EH (cell line): Measurements from ENCODE around the gene CDH23.

Source experiments
- DNase-seq: peaks from one replicate; pipeline ENCODE4 v3.0.0-alpha.2; 2015; ENCODE audit warnings: low read depth

Gene CDH23

GRCh38 chr10:71777213-71777985 is 380.7 kb downstream of the CDH23 start:
- DNase-seq = no peak

DNA sequence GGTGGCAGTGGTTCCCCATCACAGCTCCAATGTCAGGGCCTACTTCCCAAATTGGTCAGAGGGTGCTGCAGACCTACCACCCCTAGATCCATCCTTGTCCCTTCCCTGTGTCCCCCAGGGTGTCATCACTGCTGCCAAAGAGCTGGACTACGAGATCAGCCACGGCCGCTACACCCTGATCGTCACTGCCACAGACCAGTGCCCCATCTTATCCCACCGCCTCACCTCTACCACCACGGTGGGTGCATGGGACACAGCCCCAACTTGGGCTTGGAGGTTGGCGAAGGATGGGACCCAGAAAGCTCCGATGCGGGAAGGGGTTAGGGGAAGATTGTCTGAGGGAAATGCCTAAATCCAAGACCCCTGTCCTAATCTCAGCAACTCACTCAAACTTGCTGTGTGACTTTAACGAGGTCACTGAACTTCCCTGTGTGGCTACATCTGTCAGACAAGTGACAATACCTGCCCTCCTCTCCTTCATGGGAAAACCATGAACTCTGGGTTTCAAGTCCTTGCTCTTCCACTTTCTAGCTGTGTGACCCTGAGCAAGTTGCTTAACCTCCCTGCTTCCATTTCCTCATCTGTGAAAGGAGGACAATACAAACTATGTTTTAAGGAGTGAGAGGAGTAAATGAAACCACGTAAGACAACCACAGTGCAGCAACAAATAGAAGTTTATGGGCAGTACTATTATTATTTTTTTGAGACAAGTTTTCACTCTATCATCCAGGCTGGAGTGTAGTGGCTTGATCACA is 381.5 kb downstream of the CDH23 start:
- no peak for DNase-seq

DNA sequence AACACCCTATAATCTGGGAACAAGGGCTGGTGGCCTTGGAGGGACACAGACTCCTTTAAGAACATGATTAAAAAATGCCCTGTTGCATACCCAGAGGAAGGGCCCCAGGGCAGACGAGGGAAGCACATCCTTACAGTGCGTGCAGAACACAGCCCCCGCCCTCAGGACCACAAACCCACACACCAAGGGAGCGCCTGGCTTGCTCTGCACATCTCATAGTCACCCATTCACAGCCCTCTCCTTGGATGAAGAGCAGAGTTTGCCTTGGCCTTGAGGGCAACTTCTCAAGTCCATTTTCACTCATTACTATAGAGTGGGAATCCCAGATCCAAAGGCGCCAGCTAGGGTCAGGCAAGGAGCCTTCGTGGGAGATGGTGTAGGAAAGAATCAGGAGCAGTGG is 382.9 kb downstream of the CDH23 start:
- DNase-seq = no peak

DNA sequence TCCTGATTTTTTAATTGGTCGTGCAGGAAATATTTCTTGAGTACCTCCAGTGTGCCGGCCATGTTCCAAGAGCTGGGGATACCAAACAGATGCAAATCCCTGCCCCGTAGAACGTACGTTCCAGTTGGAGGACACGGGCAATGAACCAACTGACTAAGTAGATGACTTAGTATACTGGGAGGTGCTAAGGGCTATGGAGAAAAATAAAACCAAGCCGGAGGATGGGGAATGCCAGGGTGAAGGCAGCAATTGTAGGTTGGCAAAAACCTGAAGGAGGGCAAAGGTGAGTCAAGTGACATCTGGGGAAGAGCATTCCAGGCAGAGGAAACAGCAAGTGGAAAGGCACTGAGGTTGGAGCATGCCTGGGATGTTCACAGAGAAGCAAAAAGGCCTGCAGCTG is 383.4 kb downstream of the CDH23 start:
- no peak for DNase-seq

DNA sequence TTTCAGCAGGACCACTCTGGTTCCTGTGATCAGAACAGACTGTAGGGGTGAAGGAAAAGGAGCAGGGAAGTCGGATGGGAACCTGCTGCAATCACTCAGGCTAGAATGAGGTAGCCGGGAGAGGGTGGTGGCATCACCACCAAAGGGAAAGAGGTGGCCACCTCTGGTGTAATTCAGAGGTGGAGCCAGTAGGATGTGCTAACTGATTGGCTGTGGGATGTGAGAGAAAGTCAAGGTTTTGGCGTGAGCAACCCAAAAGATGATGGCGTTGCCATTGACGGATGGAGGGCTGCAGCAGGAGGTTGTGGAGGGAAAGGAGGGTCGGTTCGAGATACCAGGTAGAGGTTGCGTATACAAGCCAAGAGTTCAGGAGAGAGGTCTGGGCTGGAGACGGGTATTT is 384.0 kb downstream of the CDH23 start:
- DNase-seq = no peak

DNA sequence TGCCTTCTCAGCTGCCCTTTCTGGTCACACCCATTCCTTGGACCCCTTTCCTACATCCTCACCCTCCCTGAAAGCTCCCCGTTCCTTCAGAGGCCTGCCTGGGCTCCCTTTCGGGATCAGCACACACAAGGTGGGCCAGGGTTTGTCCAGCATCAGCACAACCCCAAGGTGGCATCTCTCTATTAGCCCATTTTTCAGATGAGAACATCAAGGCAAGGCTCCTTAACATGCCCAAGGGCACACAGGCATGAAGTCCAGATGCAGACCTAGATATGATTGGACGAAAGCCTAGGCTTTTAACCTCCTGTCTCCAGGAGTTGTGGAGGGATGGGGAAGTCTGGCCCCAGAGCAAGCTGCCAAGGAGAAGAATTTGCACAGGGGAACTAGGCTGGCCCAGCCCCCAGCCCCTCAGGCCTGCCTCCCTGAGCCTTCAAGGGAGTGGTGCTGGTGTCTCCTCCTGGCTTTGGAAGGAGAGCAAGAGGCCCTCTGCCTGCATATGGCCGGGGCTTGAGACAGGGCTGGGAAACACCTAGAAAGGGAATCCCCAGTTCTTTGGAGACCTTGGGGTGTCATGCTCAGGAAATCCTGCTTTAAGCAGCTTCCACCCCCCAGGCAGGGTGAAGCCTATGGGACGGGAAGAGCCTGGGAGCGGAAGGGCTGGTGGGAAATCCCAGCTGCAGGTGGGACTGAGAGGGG is 385.6 kb downstream of the CDH23 start:
- DNase-seq = no peak

- DNase-seq = no peak
Observed at GRCh38 chr10:71782917-71783490, 386.3 kb downstream of the CDH23 start.

DNA sequence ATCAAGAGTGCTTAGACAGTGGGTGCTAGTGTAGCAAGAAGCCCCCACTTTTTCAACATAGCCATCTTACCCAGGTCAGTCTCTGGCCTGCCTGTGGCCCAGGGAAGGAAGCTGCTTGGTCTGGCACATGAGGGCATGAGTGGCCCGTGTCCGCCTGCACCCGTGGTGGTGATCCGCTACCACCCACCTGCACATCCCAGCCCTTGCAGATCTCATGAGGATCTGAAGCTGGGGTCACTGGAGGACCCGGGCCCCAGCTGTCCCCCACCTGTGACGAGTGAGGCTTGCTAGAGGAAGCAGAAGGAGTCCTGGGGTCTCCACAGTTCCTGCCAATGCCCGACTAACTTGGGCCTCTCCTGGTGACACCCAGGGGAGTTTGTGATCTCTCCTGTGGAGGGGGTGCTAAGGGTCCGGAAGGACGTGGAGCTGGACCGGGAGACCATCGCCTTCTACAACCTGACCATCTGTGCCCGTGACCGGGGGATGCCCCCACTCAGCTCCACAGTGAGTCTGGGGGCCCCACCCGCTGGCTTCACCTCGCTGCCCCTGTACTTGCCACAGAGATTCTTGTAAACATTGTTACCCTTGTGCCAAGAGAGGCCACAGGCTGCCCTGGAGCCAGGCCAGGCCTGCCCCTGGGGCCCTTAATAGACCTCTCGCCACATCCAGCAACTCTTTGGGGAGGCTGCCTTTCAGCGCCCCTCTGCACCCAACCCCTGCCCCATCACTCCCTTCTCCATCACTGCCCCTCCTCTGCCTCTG is 387.4 kb downstream of the CDH23 start:
- no peak for DNase-seq

DNA sequence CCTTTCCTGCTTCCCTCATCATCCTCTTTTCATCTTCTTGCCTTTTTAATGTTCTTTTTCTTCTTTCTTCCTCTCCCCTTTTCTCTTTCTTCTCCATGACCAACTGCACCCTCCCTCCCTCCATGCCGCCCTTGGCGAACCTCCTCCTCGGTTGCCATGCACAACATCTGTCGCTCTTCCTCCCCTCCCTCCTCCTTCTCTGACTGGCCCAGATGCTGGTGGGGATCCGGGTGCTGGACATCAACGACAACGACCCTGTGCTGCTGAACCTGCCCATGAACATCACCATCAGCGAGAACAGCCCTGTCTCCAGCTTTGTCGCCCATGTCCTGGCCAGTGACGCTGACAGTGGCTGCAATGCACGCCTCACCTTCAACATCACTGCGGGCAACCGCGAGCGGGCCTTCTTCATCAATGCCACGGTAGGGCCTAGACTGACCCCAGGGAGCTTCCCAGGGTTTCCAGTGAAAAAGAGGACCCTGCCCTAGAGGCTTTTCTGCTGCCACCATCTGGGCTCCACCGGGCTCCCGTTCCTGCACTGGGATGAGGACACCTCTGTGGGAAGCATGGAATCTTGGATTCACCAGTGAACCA is 388.1 kb downstream of the CDH23 start:
- DNase-seq = no peak

- DNase-seq = no peak
Observed at GRCh38 chr10:71788954-71789353, 392.2 kb downstream of the CDH23 start.

GRCh38 chr10:71789871-71790270 is 393.2 kb downstream of the CDH23 start:
- DNase-seq = no peak

DNA sequence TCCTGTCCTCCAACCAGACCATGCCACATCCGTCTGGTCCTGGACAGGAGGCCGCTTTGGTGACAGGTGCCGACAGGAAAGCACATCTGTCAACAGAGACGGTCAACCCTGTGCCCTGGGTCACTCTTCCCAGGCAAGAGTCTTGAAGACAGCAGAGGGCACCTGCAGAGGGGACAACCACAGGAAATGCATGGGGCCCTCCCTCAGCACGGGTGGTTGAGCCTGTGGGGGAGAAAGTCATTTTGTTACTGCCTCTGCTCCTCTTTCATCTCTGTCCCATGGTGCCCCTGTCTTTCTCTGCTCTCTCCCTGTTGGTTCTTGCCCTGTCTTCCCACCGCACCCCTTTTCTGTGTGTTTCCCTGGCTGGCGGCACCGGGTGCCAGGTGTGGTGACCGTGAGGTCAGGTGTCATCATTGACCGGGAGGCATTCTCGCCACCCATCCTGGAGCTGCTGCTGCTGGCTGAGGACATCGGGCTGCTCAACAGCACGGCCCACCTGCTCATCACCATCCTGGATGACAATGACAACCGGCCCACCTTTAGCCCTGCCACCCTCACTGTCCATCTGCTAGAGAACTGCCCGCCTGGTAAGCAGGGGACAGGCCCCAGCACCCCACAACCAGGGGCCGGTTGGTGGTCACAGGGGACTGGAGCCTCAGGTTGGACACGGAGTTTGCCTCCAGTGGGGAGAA is 394.2 kb downstream of the CDH23 start:
- DNase-seq = no peak

GRCh38 chr10:71795248-71795647 is 398.5 kb downstream of the CDH23 start:
- DNase-seq = peak; percentile 46

DNA sequence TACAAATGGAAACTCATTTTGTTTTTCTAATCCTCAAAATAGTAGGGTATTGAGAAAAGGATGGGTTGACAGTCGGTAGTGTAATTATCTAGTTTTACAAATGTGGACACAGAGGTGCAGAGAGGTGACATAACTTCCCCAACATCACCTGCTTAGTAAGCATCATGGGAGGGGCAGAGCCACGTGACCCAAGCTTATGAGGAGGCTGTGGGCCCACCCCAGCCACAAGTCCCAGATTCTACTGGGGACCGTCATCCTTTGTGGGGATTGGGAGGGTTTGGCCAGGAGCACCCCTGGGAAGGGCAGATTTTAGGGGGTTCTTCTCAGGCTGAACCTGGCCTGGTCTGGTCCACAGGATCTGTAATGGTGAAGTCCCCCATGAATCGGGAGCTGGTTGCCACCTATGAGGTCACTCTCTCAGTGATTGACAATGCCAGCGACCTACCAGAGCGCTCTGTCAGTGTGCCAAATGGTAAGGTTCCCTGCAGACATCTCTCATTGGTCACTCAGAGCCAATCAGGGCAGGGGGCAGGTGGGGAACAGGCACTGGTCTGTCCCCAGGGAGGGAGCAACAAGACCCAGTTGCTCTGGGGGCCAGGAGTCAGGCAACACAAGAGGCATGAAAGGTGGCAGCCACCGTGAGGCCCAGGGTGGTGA is 400.2 kb downstream of the CDH23 start:
- no peak for DNase-seq

- no peak for DNase-seq
Observed at GRCh38 chr10:71797533-71798307, 401.0 kb downstream of the CDH23 start.

- DNase-seq = no peak
Observed at GRCh38 chr10:71798308-71798624, 401.5 kb downstream of the CDH23 start.

DNA sequence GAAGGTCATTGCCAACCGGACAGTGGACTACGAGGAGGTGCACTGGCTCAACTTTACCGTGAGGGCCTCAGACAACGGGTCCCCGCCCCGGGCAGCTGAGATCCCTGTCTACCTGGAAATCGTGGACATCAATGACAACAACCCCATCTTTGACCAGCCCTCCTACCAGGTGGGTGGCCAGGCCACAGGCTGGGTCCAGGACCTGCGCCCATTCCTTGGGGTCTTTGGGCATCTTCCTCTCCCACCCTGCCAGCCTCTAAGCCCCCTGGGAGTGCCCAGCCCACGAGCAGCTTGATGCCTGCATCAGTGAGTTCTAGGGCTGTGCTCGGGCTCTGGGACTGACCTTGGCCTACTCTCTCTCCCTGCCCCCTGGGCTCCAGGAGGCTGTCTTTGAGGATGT is 402.4 kb downstream of the CDH23 start:
- no peak for DNase-seq

DNA sequence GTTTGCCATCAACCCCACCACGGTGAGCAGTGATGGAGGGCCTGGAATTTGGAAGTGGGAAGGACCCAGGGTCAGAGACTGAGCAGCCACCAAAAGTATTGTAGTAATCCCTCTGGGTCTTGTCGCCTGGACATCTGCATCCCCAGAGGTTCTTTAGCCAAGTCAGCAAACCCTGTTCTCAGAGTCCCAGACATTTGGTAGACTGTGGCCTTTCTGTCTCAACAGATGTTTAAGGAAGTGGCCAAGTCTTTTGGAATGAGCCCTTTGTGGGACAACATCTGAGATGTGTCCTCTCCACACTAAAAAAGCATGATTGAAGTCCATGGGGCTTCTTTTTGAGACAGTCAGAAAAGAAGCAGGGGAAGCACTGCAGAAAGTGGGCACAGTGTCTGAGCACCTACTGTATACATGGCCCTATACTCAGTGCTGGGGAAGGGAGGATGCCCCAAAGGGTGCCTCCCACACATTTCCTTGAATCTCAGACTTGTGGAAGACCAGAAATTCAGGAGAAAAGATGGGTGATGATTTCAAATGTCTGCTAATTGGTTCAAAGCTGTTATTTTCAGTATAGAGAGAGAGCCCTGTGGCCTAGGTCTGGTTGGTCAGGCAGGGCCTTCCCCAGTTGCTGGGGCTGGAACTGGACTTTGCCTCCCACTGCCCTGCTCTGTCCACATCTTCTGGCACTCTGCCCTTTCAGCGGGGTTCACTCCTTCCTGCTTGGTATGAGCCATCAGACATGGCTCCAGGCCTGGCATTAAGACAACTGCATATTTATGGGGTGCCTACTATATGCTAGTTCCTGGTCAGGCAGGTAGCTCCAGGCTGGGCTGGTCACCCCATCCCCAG is 403.1 kb downstream of the CDH23 start:
- no peak for DNase-seq

DNA sequence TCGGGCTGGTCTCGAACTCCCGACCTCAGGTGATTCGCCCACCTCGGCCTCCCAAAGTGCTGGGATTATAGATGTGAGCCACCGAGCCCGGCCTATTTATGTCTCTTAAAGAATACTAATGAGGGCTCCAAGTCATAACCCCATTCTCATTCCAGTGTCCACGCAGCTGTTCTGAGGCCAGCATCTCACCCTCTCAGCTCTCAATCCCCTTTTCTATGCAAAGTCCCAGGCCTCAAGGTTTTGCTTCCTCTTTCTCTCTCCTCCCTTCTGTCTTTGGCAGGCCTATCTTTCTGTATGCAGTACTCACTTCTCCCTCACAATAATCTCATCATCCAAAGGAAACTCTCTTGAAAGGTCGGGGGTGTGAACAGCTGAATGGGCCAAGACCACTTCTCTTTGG is 404.6 kb downstream of the CDH23 start:
- DNase-seq = no peak
